ENCODE results near the gene HES3.
"Not testable (repeated sequence)": the region's sequence is repeated elsewhere in the genome, so short reads cannot be mapped to it uniquely, and the experiment has no call there.

The HES3 gene

GRCh38 chr1:6218375-6219164 lies 25.4 kb upstream of the HES3 start:
- DNase-seq (ENCODE audit: low read depth, low spot score) = no peak

- not testable (repeated sequence) for DNase-seq (ENCODE audit: low read depth, low spot score)
Observed at GRCh38 chr1:6219641-6220040, 24.3 kb upstream of the HES3 start.

GRCh38 chr1:6220236-6220635 lies 23.7 kb upstream of the HES3 start:
- DNase-seq (ENCODE audit: low read depth, low spot score) = no peak

GRCh38 chr1:6221210-6221784 lies 22.7 kb upstream of the HES3 start:
- no peak for DNase-seq (ENCODE audit: low read depth, low spot score)

GRCh38 chr1:6222636-6223035 lies 21.3 kb upstream of the HES3 start:
- no peak for DNase-seq (ENCODE audit: low read depth, low spot score)

GRCh38 chr1:6223617-6224016 lies 20.4 kb upstream of the HES3 start:
- no peak for DNase-seq (ENCODE audit: low read depth, low spot score)

- DNase-seq (ENCODE audit: low read depth, low spot score) = no peak
Observed at GRCh38 chr1:6224718-6225117, 19.3 kb upstream of the HES3 start.

GRCh38 chr1:6225651-6226050 lies 18.3 kb upstream of the HES3 start:
- no peak for DNase-seq (ENCODE audit: low read depth, low spot score)

- no peak for DNase-seq (ENCODE audit: low read depth, low spot score)
Observed at GRCh38 chr1:6233376-6233775, 10.6 kb upstream of the HES3 start.

GRCh38 chr1:6234502-6235295 lies 9.3 kb upstream of the HES3 start:
- no peak for DNase-seq (ENCODE audit: low read depth, low spot score)

- DNase-seq (ENCODE audit: low read depth, low spot score) = no peak
Observed at GRCh38 chr1:6235296-6235677, 8.7 kb upstream of the HES3 start.

GRCh38 chr1:6237093-6237492 lies 6.9 kb upstream of the HES3 start:
- DNase-seq (ENCODE audit: low read depth, low spot score) = no peak

GRCh38 chr1:6239213-6239752 lies 4.7 kb upstream of the HES3 start:
- DNase-seq (ENCODE audit: low read depth, low spot score) = no peak

GRCh38 chr1:6239950-6240768 lies 3.8 kb upstream of the HES3 start:
- DNase-seq (ENCODE audit: low read depth, low spot score) = no peak

- DNase-seq (ENCODE audit: low read depth, low spot score) = no peak
Observed at GRCh38 chr1:6241107-6241886, 2.7 kb upstream of the HES3 start.

- no peak for DNase-seq (ENCODE audit: low read depth, low spot score)
Observed at GRCh38 chr1:6241887-6242740, 1.9 kb upstream of the HES3 start.

GRCh38 chr1:6243053-6243834 lies 735 bp upstream of the HES3 start:
- no peak for DNase-seq (ENCODE audit: low read depth, low spot score)

- DNase-seq (ENCODE audit: low read depth, low spot score) = no peak
Observed at GRCh38 chr1:6244401-6245049, 546 bp downstream of the HES3 start.
